GM19238 (cell line): ENCODE measurements around the gene AKAP10.
"Not testable (repeated sequence)": the region's sequence is repeated elsewhere in the genome, so short reads cannot be mapped to it uniquely, and the experiment has no call there.

Experiments
- DNase-seq: peaks from one replicate; pipeline ENCODE4 v3.0.0; 2011; ENCODE audit warnings: low spot score; ENCODE audit not compliant: insufficient read length

Gene AKAP10

GRCh38 chr17:19933628-19934027 is 44.0 kb downstream of the AKAP10 start:
- no peak for DNase-seq

GRCh38 chr17:19933221-19933620 is 44.4 kb downstream of the AKAP10 start:
- DNase-seq: no peak

- no peak for DNase-seq
Measured at GRCh38 chr17:19928299-19928698, 49.3 kb downstream of the AKAP10 start.

GRCh38 chr17:19915245-19915978 is 62.2 kb downstream of the AKAP10 start:
- DNase-seq: no peak

GRCh38 chr17:19911033-19911432 is 66.6 kb downstream of the AKAP10 start:
- DNase-seq: no peak

- DNase-seq: no peak
Measured at GRCh38 chr17:19909139-19909538, 68.5 kb downstream of the AKAP10 start.

GRCh38 chr17:19905502-19905901 is 72.1 kb downstream of the AKAP10 start:
- DNase-seq: no peak

GRCh38 chr17:19904924-19905323 is 72.7 kb downstream of the AKAP10 start:
- no peak for DNase-seq

- no peak for DNase-seq
Measured at GRCh38 chr17:19904412-19904811, 73.2 kb downstream of the AKAP10 start.

- DNase-seq: no peak
Measured at GRCh38 chr17:19900809-19901208, 76.8 kb downstream of the AKAP10 start.

- no peak for DNase-seq
Measured at GRCh38 chr17:19897903-19898302, 79.7 kb downstream of the AKAP10 start.

- DNase-seq: no peak
Measured at GRCh38 chr17:19897090-19897837, 80.4 kb downstream of the AKAP10 start.

GRCh38 chr17:19896679-19897078 is 80.9 kb downstream of the AKAP10 start:
- DNase-seq: no peak

- not testable (repeated sequence) for DNase-seq
Measured at GRCh38 chr17:19890554-19890953, 87.1 kb downstream of the AKAP10 start.

GRCh38 chr17:19890001-19890400 is 87.6 kb downstream of the AKAP10 start:
- DNase-seq: not testable (repeated sequence)

GRCh38 chr17:19886116-19886515 is 91.5 kb downstream of the AKAP10 start:
- DNase-seq: no peak

GRCh38 chr17:19883537-19884215 is 94.0 kb downstream of the AKAP10 start:
- no peak for DNase-seq

GRCh38 chr17:19880393-19880792 is 97.2 kb downstream of the AKAP10 start:
- no peak for DNase-seq

- DNase-seq: no peak
Measured at GRCh38 chr17:19877364-19877945, 100.2 kb downstream of the AKAP10 start.

- no peak for DNase-seq
Measured at GRCh38 chr17:19876529-19877161, 101.0 kb downstream of the AKAP10 start.

GRCh38 chr17:19874256-19874655 is 103.4 kb downstream of the AKAP10 start:
- no peak for DNase-seq
